OCI-LY3 (cell line): Measurements from ENCODE around the gene CAPS2.

Experiments
- H2AFZ ChIP-seq: fragments of 200-600, 300-600 bp; shearing (Covaris generic); 2 replicates; pipeline ENCODE4 v1.6.0; 2014; ENCODE audit warnings: antibody characterized with exemption, low read depth, low read length
- H3K27ac ChIP-seq: fragments of 200-600, 300-600 bp; sonication (generic); 2 replicates; pipeline ENCODE4 v1.5.1; 2014; ENCODE audit warnings: mild to moderate bottlenecking, low read length, moderate library complexity, mixed read lengths
- H3K27me3 ChIP-seq: fragments of 200-600, 300-600 bp; sonication (generic); 2 replicates; pipeline ENCODE4 v1.6.1; 2014; ENCODE audit warnings: low read depth, low read length, mixed read lengths
- H3K36me3 ChIP-seq: fragments of 200-600, 300-600 bp; sonication (generic); replicated peaks from 2 replicates; pipeline ENCODE3; 2014; ENCODE audit warnings: low read depth, low read length, mixed read lengths
- H3K4me1 ChIP-seq: fragments of 300-600, 200-600 bp; sonication (generic); 2 replicates; pipeline ENCODE4 v1.6.1; 2014; ENCODE audit warnings: low read length, mixed read lengths
- H3K4me2 ChIP-seq: fragments of 200-600, 300-600 bp; sonication (generic); 2 replicates; pipeline ENCODE4 v1.6.1; 2014; ENCODE audit warnings: low read length, mixed read lengths
- H3K4me3 ChIP-seq: fragments of 300-600, 200-600 bp; sonication (generic); 2 replicates; pipeline ENCODE4 v1.5.1; 2014; ENCODE audit warnings: antibody characterized with exemption, mild to moderate bottlenecking, low read length, moderate library complexity
- H3K79me2 ChIP-seq: fragments of 300-600, 200-600 bp; shearing (Covaris generic); 2 replicates; pipeline ENCODE4 v1.6.1; 2014; ENCODE audit warnings: mild to moderate bottlenecking, low read length, mixed read lengths
- H3K9ac ChIP-seq: fragments of 300-600, 200-600 bp; shearing (Covaris generic); 2 replicates; pipeline ENCODE4 v1.6.0; 2014; ENCODE audit warnings: mild to moderate bottlenecking, low read length, moderate library complexity
- H3K9me3 ChIP-seq: fragments of 200-600, 300-600 bp; shearing (Covaris generic); 2 replicates; pipeline ENCODE4 v1.6.1; 2014; ENCODE audit warnings: low read length, mixed read lengths; ENCODE audit not compliant: insufficient read depth
- H4K20me1 ChIP-seq: fragments of 200-600, 300-600 bp; sonication (generic); 2 replicates; pipeline ENCODE4 v1.6.1; 2016; ENCODE audit warnings: low read length, mixed read lengths; ENCODE audit not compliant: insufficient read depth
- CTCF ChIP-seq: fragments of 200-600, 300-600 bp; sonication (generic); IDR thresholded peaks from 2 replicates; pipeline ENCODE4 v1.5.1; 2014; ENCODE audit warnings: antibody characterized with exemption, low read length, low read depth
- EZH2phosphoT487 ChIP-seq: fragments of 200-600 bp; shearing (Covaris generic); IDR thresholded peaks from 2 replicates; pipeline ENCODE4 v1.6.1; 2018; ENCODE audit warnings: antibody characterized with exemption, mixed run types, low read depth

Gene CAPS2

GRCh38 chr12:75364919-75365318 is 34.8 kb upstream of the CAPS2 start:
- Histone ChIP-seq H3K27me3 (no peaks in the 10 kb centered on the region), H4K20me1 (no peaks in the 10 kb centered on the region), H3K4me3 (no peak overlapping the region), H3K36me3 (no peaks in the 10 kb centered on the region), H2AFZ (no peak overlapping the region), H3K4me2 (no peak overlapping the region), H3K9ac (no peak overlapping the region), H3K27ac (no peak overlapping the region), H3K9me3 (peaks cover 2% of the 10 kb centered on the region; the same call in 1 of the 2 replicates), H3K79me2 (no peaks in the 10 kb centered on the region), H3K4me1 (peaks cover 4% of the 10 kb centered on the region; the same call in 1 of the 2 replicates)
- no peak for TF ChIP-seq EZH2phosphoT487

DNA sequence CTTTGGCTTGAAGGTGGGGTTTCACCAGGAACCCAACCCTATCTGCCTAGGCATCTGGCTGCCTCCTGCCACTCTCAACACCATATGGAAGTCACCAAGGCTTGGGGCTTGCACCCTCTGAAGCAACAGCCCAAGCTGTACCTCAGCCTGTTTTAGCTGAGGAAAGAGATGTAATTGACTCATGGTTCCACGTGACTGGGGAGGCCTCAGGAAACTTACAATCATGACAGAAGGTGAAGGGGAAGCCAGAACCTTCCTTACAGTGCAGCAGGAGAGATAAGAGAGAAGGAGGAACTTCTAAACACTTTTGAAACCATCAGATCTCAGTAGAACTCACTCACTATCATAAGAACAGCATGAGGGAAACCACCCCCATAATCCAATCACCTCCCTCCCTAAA is 31.3 kb upstream of the CAPS2 start:
- Histone ChIP-seq H2AFZ (no peak overlapping the region), H3K27me3 (no peaks in the 10 kb centered on the region), H3K4me3 (no peak overlapping the region), H3K27ac (no peak overlapping the region), H3K9ac (no peak overlapping the region), H3K9me3 (peaks cover 2% of the 10 kb centered on the region; the same call in 1 of the 2 replicates), H3K4me2 (no peak overlapping the region), H3K79me2 (no peaks in the 10 kb centered on the region), H3K4me1 (no peaks in the 10 kb centered on the region), H4K20me1 (no peaks in the 10 kb centered on the region), H3K36me3 (no peaks in the 10 kb centered on the region)
- TF ChIP-seq EZH2phosphoT487: no peak
- no peak for TF ChIP-seq CTCF

- Histone ChIP-seq H4K20me1 (no peaks in the 10 kb centered on the region), H3K9me3 (peaks cover 2% of the 10 kb centered on the region; the same call in 1 of the 2 replicates), H3K9ac (no peak overlapping the region), H3K27me3 (no peaks in the 10 kb centered on the region), H3K27ac (no peak overlapping the region), H2AFZ (no peak overlapping the region), H3K4me1 (no peaks in the 10 kb centered on the region), H3K36me3 (no peaks in the 10 kb centered on the region), H3K79me2 (no peaks in the 10 kb centered on the region), H3K4me2 (no peak overlapping the region), H3K4me3 (no peak overlapping the region)
- TF ChIP-seq CTCF: no peak
- no peak for TF ChIP-seq EZH2phosphoT487
Observed at GRCh38 chr12:75360920-75361319, 30.8 kb upstream of the CAPS2 start.

GRCh38 chr12:75354011-75354410 is 23.9 kb upstream of the CAPS2 start:
- H3K27me3 ChIP-seq: no peaks in the 10 kb centered on the region
- H3K27ac ChIP-seq: no peak overlapping the region
- H4K20me1 ChIP-seq: no peaks in the 10 kb centered on the region
- no peaks in the 10 kb centered on the region for H3K9me3 ChIP-seq
- no peaks in the 10 kb centered on the region for H3K79me2 ChIP-seq
- no peak overlapping the region for H3K4me2 ChIP-seq
- no peak overlapping the region for H2AFZ ChIP-seq
- H3K36me3 ChIP-seq: no peaks in the 10 kb centered on the region
- no peak overlapping the region for H3K4me3 ChIP-seq
- no peak overlapping the region for H3K9ac ChIP-seq
- H3K4me1 ChIP-seq: no peaks in the 10 kb centered on the region
- TF ChIP-seq CTCF: no peak
- no peak for TF ChIP-seq EZH2phosphoT487

DNA sequence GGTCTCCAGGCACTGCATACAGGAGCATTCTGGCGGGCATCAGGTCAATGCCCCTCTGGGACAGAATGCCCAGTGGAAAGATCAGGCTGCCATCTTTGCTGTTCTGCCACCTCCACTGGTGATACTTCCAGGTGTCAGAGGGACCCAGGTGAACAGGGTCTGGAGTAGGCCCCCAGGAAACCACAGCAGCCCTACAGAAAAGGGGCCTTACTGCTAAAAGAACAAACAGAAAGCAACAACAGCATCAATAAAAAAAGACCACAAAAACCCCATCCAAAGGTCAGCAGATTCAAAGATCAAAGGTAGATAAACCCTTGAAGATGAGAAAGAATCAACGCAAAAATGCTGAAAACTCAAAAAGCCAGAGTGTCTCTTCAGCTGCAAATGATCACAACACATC is 20.3 kb upstream of the CAPS2 start:
- no peaks in the 10 kb centered on the region for H4K20me1 ChIP-seq
- no peaks in the 10 kb centered on the region for H3K36me3 ChIP-seq
- no peak overlapping the region for H3K4me2 ChIP-seq
- H3K4me3 ChIP-seq: no peak overlapping the region
- H3K27ac ChIP-seq: no peak overlapping the region
- H3K9ac ChIP-seq: no peak overlapping the region
- no peak overlapping the region for H2AFZ ChIP-seq
- H3K27me3 ChIP-seq: no peaks in the 10 kb centered on the region
- no peak for TF ChIP-seq CTCF
- TF ChIP-seq EZH2phosphoT487: no peak
- no peaks in the 10 kb centered on the region for H3K79me2 ChIP-seq
- no peaks in the 10 kb centered on the region for H3K9me3 ChIP-seq
- H3K4me1 ChIP-seq: no peaks in the 10 kb centered on the region
